ENCODE measurements around the gene SHISA6.
A peak's percentile ranks its signal among the peaks of the same experiment; 100 is the strongest.

Gene SHISA6

DNA sequence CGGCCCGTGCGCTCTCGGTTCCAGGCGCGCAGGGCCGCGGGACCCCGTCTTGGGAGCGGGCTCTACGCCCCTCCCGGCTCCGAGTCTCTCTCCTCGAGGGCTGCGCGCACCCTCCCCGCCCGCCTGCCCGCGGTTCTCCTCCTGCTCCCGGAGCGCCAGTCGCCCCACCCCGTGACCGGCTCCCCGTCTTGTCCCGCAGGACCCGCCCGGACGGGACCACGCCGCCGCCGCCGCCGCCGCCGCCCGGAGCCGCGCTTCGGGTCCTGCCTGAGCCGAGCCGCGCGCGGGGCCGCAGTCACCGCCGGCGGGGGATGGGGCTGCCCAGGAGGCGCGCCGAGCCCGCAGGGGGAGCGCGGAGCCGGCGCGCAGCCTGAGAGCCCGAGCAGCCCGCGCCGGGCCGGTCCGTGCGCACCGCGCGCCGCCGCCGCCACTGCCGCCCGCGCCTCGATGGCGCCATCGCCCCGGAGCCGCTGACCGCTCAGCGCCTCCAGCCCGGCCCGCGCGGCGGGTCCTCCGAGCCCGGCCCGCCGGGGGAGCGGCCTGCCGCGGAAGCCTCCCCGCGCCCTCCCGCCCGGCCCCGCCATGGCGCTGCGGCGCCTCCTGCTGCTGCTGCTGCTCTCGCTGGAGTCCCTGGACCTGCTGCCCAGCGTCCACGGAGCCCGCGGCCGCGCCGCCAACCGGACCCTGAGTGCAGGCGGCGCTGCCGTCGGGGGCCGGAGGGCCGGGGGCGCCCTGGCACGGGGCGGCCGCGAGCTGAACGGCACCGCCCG is at the start of gene SHISA6:
Gene SHISA6 (plus strand): TSS at position 373 of the 770 bp plus-strand sequence.
- Mint-ChIP-seq H3K27me3 (ENCODE audit: low read depth) (peaks cover 29% of the 10 kb centered on the region), H3K27ac (peak within 1 kb of the TSS; percentile 24), H3K9me3 (no peaks in the 10 kb centered on the region), H3K36me3 (ENCODE audit: low read depth) (no peaks in the 10 kb centered on the region), H3K4me1 (ENCODE audit: low read depth) (no peaks in the 10 kb centered on the region), H3K4me3 (no peak within 1 kb of the TSS)

- Mint-ChIP-seq H3K4me3 (no peak overlapping the region), H3K27me3 (ENCODE audit: low read depth) (no peaks in the 10 kb centered on the region), H3K9me3 (peaks cover 5% of the 10 kb centered on the region), H3K4me1 (ENCODE audit: low read depth) (no peaks in the 10 kb centered on the region), H3K27ac (no peak overlapping the region), H3K36me3 (ENCODE audit: low read depth) (no peaks in the 10 kb centered on the region)
Measured at GRCh38 chr17:11195801-11196200, 45.2 kb upstream of the SHISA6 start.

DNA sequence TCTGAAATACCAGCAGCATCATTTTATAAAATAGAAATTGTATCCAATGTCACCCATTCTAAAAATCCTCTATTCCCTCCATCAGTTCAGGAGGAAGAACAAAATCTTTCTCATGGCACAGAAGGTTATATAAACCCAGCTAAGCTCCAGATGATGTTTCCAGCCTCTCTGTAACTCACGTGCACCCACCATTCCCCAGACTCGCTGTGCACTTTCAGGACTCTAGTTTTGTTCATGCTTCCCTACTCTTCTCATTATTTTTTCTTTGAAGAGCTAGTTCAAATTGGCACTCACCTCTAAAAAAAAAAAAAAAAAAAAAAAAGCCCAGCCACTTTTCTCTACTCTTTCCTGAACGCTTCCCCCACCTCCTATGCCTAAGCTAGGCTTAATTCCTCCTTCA is 36.0 kb upstream of the SHISA6 start:
- H3K9me3 Mint-ChIP-seq: peaks cover 28% of the 10 kb centered on the region
- H3K4me3 Mint-ChIP-seq: no peak overlapping the region
- no peak overlapping the region for H3K27ac Mint-ChIP-seq
- H3K27me3 Mint-ChIP-seq (ENCODE audit: low read depth): no peaks in the 10 kb centered on the region
- no peaks in the 10 kb centered on the region for H3K36me3 Mint-ChIP-seq (ENCODE audit: low read depth)
- H3K4me1 Mint-ChIP-seq (ENCODE audit: low read depth): no peaks in the 10 kb centered on the region

DNA sequence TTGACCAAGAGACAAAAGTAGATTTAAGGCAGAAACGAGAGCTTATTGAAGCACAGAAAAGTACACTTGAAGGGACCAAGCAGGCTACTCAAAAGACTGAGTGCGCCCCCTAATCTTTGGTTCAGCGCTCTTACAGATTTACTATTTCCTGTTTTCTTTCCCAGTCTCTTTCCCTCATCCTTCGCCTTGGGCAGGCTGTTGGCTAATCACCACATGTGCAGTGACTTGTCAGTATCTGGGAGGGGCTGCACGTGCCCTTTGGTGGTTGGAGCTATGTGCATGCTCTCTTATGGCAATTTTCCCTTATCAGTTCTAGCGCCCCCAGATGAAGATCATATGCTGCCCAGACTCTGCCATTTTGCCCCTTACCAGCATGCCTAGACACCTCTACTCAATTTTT is 35.4 kb upstream of the SHISA6 start:
- Mint-ChIP-seq H3K36me3 (ENCODE audit: low read depth) (no peaks in the 10 kb centered on the region), H3K27ac (no peak overlapping the region), H3K9me3 (peaks cover 33% of the 10 kb centered on the region), H3K4me3 (no peak overlapping the region), H3K27me3 (ENCODE audit: low read depth) (no peaks in the 10 kb centered on the region), H3K4me1 (ENCODE audit: low read depth) (no peaks in the 10 kb centered on the region)

DNA sequence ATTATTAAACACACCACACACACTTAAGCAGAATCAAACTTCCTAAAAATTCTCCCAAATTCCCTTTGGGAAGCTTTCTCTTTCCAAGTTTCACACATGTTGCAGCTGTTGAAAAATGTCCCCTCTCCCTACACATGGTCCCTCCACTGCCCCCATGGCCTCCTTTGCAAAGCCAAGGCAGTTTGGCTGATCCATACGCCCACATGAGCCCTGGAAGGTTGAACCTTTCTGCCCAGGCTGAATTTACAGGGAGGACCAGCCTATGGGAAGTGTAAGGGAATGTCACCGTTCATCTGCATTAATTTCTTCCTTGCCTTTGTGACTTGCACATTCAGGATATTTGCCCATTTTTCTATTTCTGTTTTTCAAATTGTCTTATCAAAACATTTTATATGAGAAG is 31.1 kb upstream of the SHISA6 start:
- Mint-ChIP-seq H3K27me3 (ENCODE audit: low read depth) (no peaks in the 10 kb centered on the region), H3K36me3 (ENCODE audit: low read depth) (no peaks in the 10 kb centered on the region), H3K27ac (no peak overlapping the region), H3K4me3 (no peak overlapping the region), H3K4me1 (ENCODE audit: low read depth) (no peaks in the 10 kb centered on the region), H3K9me3 (peaks cover 47% of the 10 kb centered on the region)

- Mint-ChIP-seq H3K36me3 (ENCODE audit: low read depth) (no peaks in the 10 kb centered on the region), H3K27ac (no peak overlapping the region)
Measured at GRCh38 chr17:11212792-11213191, 28.2 kb upstream of the SHISA6 start.

DNA sequence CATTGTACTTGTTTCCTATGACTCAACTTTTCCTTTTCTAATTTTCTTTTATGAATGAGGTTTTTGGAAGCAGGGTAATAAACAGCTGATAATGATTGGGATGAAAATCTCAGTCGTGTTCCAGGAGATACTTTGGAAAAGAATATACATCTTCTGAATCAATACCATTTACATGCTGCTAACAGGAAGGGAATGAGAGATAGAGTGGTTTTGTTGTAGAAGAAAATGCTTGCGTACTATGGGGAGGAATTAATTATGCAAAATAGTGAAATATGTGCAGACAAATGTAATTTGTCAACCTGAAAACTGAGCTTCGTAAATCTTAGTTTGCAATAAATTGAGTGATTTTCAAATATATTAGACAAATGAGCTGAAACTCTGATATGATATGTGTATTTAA is 24.0 kb upstream of the SHISA6 start:
- Mint-ChIP-seq H3K27me3 (ENCODE audit: low read depth) (no peaks in the 10 kb centered on the region), H3K27ac (no peak overlapping the region), H3K36me3 (ENCODE audit: low read depth) (no peaks in the 10 kb centered on the region), H3K9me3 (peaks cover 12% of the 10 kb centered on the region), H3K4me3 (no peak overlapping the region), H3K4me1 (ENCODE audit: low read depth) (no peaks in the 10 kb centered on the region)

More at GRCh38 chr17:11212792-11213191, 28.2 kb upstream of the SHISA6 start:
- H3K4me3 Mint-ChIP-seq: no peak overlapping the region
- H3K4me1 Mint-ChIP-seq (ENCODE audit: low read depth): no peaks in the 10 kb centered on the region
- no peaks in the 10 kb centered on the region for H3K27me3 Mint-ChIP-seq (ENCODE audit: low read depth)
- peaks cover 35% of the 10 kb centered on the region for H3K9me3 Mint-ChIP-seq

- Mint-ChIP-seq H3K9me3 (peaks cover 7% of the 10 kb centered on the region), H3K36me3 (ENCODE audit: low read depth) (no peaks in the 10 kb centered on the region), H3K27ac (no peak overlapping the region), H3K27me3 (ENCODE audit: low read depth) (no peaks in the 10 kb centered on the region), H3K4me3 (no peak overlapping the region), H3K4me1 (ENCODE audit: low read depth) (no peaks in the 10 kb centered on the region)
Measured at GRCh38 chr17:11221196-11221595, 19.8 kb upstream of the SHISA6 start.

DNA sequence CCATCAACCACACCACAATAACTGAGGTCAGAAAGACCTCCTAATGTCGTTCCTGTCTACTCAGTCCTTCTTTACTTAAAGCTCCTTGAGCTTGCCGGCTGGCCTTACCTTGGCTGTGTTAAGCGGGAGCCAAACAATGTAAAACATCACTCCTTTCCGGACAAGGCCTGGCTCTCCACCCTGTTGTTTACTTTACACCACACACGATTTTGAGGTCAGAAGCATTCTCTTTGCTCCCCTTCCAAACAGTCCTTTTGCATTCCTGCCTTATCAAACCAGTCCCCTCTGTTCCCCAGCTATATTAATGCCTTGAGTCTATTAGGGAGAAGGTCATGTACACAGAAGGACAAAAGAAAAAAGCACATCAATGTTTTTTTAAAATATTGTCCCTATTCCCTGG is 19.3 kb upstream of the SHISA6 start:
- Mint-ChIP-seq H3K27ac (no peak overlapping the region), H3K9me3 (peaks cover 7% of the 10 kb centered on the region), H3K27me3 (ENCODE audit: low read depth) (no peaks in the 10 kb centered on the region), H3K4me3 (no peak overlapping the region), H3K36me3 (ENCODE audit: low read depth) (no peaks in the 10 kb centered on the region), H3K4me1 (ENCODE audit: low read depth) (no peaks in the 10 kb centered on the region)

DNA sequence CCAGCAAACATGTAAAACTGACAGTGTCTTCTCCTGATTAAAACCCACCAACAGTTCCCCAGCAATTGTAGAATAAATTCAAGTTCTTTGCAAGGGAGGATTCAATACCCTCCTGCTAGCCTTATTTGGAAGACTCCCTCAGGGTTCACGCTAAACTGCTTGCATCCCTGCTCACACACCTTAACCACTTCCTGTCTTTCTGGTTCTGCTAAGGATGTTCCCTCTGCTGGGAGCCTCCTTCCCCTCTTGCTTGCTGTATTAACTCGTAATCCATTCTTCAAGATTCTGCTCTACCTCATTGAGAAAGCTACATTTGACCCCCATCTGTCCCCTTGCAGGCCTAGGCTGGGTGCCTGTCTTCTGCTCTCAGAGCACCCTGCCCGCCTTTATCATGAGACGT is 2.3 kb upstream of the SHISA6 start:
- Mint-ChIP-seq H3K36me3 (ENCODE audit: low read depth) (no peaks in the 10 kb centered on the region), H3K9me3 (no peaks in the 10 kb centered on the region), H3K27me3 (ENCODE audit: low read depth) (peaks cover 29% of the 10 kb centered on the region), H3K4me3 (no peak overlapping the region), H3K27ac (no peak overlapping the region), H3K4me1 (ENCODE audit: low read depth) (no peaks in the 10 kb centered on the region)

- Mint-ChIP-seq H3K4me3 (no peak overlapping the region), H3K27ac (no peak overlapping the region)
Measured at GRCh38 chr17:11239379-11239970, 1.5 kb upstream of the SHISA6 start.

GRCh38 chr17:11240041-11240840 is 772 bp upstream of the SHISA6 start:
- H3K9me3 Mint-ChIP-seq: no peaks in the 10 kb centered on the region
- peaks cover 29% of the 10 kb centered on the region for H3K27me3 Mint-ChIP-seq (ENCODE audit: low read depth)
- H3K27ac Mint-ChIP-seq: no peak overlapping the region
- H3K4me1 Mint-ChIP-seq (ENCODE audit: low read depth): no peaks in the 10 kb centered on the region
- no peak overlapping the region for H3K4me3 Mint-ChIP-seq
- H3K36me3 Mint-ChIP-seq (ENCODE audit: low read depth): no peaks in the 10 kb centered on the region

More at GRCh38 chr17:11239379-11239970, 1.5 kb upstream of the SHISA6 start:
- Mint-ChIP-seq H3K9me3 (no peaks in the 10 kb centered on the region), H3K4me1 (ENCODE audit: low read depth) (no peaks in the 10 kb centered on the region), H3K27me3 (ENCODE audit: low read depth) (peaks cover 29% of the 10 kb centered on the region), H3K36me3 (ENCODE audit: low read depth) (no peaks in the 10 kb centered on the region)

GRCh38 chr17:11241611-11242226 is 706 bp downstream of the SHISA6 start:
- peak overlapping the region; percentile 24 for H3K27ac Mint-ChIP-seq
- no peaks in the 10 kb centered on the region for H3K4me1 Mint-ChIP-seq (ENCODE audit: low read depth)
- H3K27me3 Mint-ChIP-seq (ENCODE audit: low read depth): peaks cover 29% of the 10 kb centered on the region
- H3K4me3 Mint-ChIP-seq: no peak overlapping the region
- H3K9me3 Mint-ChIP-seq: no peaks in the 10 kb centered on the region
- no peaks in the 10 kb centered on the region for H3K36me3 Mint-ChIP-seq (ENCODE audit: low read depth)

GRCh38 chr17:11242411-11242810 is 1.4 kb downstream of the SHISA6 start:
- H3K27ac Mint-ChIP-seq: no peak overlapping the region
- H3K9me3 Mint-ChIP-seq: no peaks in the 10 kb centered on the region
- peaks cover 29% of the 10 kb centered on the region for H3K27me3 Mint-ChIP-seq (ENCODE audit: low read depth)
- no peak overlapping the region for H3K4me3 Mint-ChIP-seq
- no peaks in the 10 kb centered on the region for H3K36me3 Mint-ChIP-seq (ENCODE audit: low read depth)
- H3K4me1 Mint-ChIP-seq (ENCODE audit: low read depth): no peaks in the 10 kb centered on the region

Data from T-helper 1 cell treated with Interleukin-12 subunit alpha and Interleukin-12 subunit beta and Interleukin-4 antibody, amounts not matched to agents 30 μg/mL and 1 μg/mL, for 36 hours (primary cell).